Endothelial cell of umbilical vein (primary cell): ENCODE results near the gene IDI2. TPM values are rescaled to one million over a fixed set of nuclear protein-coding genes. Genes with fewer than 3 reads are reported as not detected.

ENCODE experiments used
- BruUV-seq: library from RNA; stranded (reverse); fragments of 400-500 nt; replicated peaks from 2 replicates; lab custom pipeline; 2021; lab: Mats Ljungman, UMichigan
- CTCF ChIA-PET: fragments of 300-600, 350-600 bp; sonication (Branson Sonifier 250); formaldehyde crosslinking; loops from one replicate; lab custom pipeline; 2021; ENCODE audit warnings: antibody characterized with exemption, inconsistent platforms; lab: Charles Lee
- POLR2A ChIA-PET: fragments of 300-600, 350-600 bp; sonication (Branson Sonifier 250); formaldehyde crosslinking; loops from one replicate; lab custom pipeline; 2021; ENCODE audit warnings: antibody characterized with exemption, inconsistent platforms; lab: Charles Lee
- DNase-seq: peaks from one replicate; pipeline ENCODE4 v3.0.0-alpha.2; 2011; ENCODE audit warnings: low read depth, low spot score
- FAIRE-seq: peaks from 2 replicates; lab custom pipeline; 2011; peaks lifted over from hg19 to GRCh38; lab: Jason Lieb, UNC
- H2AFZ ChIP-seq: 2 replicates; pipeline ENCODE4 v1.6.0; 2012; ENCODE audit warnings: low read depth, low read length, control low read depth, inconsistent platforms
- H3K27ac ChIP-seq: 2 replicates; pipeline ENCODE4 v1.5.1; 2011; ENCODE audit warnings: low read depth, mild to moderate bottlenecking, control low read depth, low read length, moderate library complexity; ENCODE audit not compliant: insufficient read depth
- H3K27me3 ChIP-seq, 2 experiments: 2 replicates each; pipeline versions ENCODE4 v1.6.0 to v1.6.1; 2011; ENCODE audit warnings: low read length in 2 of 2, mixed read lengths in 1 of 2; ENCODE audit not compliant: control insufficient read depth in 2 of 2, insufficient read depth in 2 of 2
- H3K36me3 ChIP-seq, 2 experiments: 2 replicates in 1 of 2; 3 replicates in 1 of 2; pipeline ENCODE4 v1.5.1; 2011; ENCODE audit warnings: low read length in 2 of 2, mild to moderate bottlenecking in 1 of 2, moderate library complexity in 1 of 2; ENCODE audit not compliant: control insufficient read depth in 2 of 2, insufficient read depth in 2 of 2; ENCODE audit errors: extremely low read depth in 1 of 2
- H3K4me1 ChIP-seq: 3 replicates; pipeline ENCODE4 v1.5.1; 2011; ENCODE audit warnings: mild to moderate bottlenecking, low read length; ENCODE audit not compliant: control insufficient read depth, insufficient read depth; ENCODE audit errors: extremely low read depth
- H3K4me2 ChIP-seq: 2 replicates; pipeline ENCODE4 v1.6.1; 2011; ENCODE audit warnings: low read length, control low read depth, mixed read lengths; ENCODE audit not compliant: insufficient read depth
- H3K4me3 ChIP-seq, 3 experiments: fragments of 200-600 bp in 1 of 3; sonication (generic), shearing (Covaris generic) in 1 of 3; replicated peaks in 1 of 3; 2 replicates each; pipeline ENCODE4 v1.5.1; 2011 to 2016; ENCODE audit warnings: control low read depth in 3 of 3, low read length in 3 of 3, mild to moderate bottlenecking in 2 of 3, inconsistent platforms in 1 of 3, low read depth in 1 of 3, moderate library complexity in 1 of 3; ENCODE audit not compliant: insufficient read depth in 1 of 3
- H3K79me2 ChIP-seq: 2 replicates; pipeline ENCODE4 v1.6.0; 2012; ENCODE audit warnings: low read length, inconsistent platforms; ENCODE audit not compliant: control insufficient read depth, insufficient read depth
- H3K9ac ChIP-seq: replicated peaks from 2 replicates; pipeline ENCODE3; 2011; ENCODE audit warnings: low read length, control low read depth; ENCODE audit not compliant: insufficient read depth; ENCODE audit errors: extremely low read depth
- H3K9me1 ChIP-seq: replicated peaks from 3 replicates; pipeline ENCODE4 v1.6.0; 2011; ENCODE audit warnings: mild to moderate bottlenecking, low read length; ENCODE audit not compliant: control insufficient read depth, insufficient read depth; ENCODE audit errors: extremely low read depth
- H3K9me3 ChIP-seq: replicated peaks from 2 replicates; pipeline ENCODE4 v1.5.1; 2012; ENCODE audit warnings: low read length, inconsistent platforms; ENCODE audit not compliant: control insufficient read depth, insufficient read depth
- H4K20me1 ChIP-seq: replicated peaks from 2 replicates; pipeline ENCODE3; 2011; ENCODE audit warnings: mild to moderate bottlenecking, low read length; ENCODE audit not compliant: control insufficient read depth, insufficient read depth; ENCODE audit errors: extremely low read depth
- CTCF ChIP-seq, 2 donors: IDR thresholded peaks; 1 replicate in 1 of 2; 2 replicates in 1 of 2; pipeline ENCODE4 v1.5.1; 2011; ENCODE audit warnings: low read length in 2 of 2, mild to moderate bottlenecking in 2 of 2, moderate library complexity in 2 of 2, control low read depth in 1 of 2, inconsistent platforms in 1 of 2, low read depth in 1 of 2; ENCODE audit not compliant: insufficient read depth in 1 of 2; ENCODE audit errors: extremely low read depth in 1 of 2
- EZH2 ChIP-seq: IDR thresholded peaks from 2 replicates; pipeline ENCODE4 v1.6.1; 2012; ENCODE audit warnings: borderline replicate concordance, low read depth, mild to moderate bottlenecking, moderate library complexity, low read length, inconsistent platforms; ENCODE audit not compliant: severe bottlenecking
- FOS ChIP-seq: IDR thresholded peaks from 2 replicates; pipeline ENCODE4 v1.6.1; 2011; ENCODE audit warnings: mild to moderate bottlenecking, low read length, moderate library complexity, borderline replicate concordance; ENCODE audit not compliant: insufficient read depth
- GATA2 ChIP-seq: IDR thresholded peaks from 2 replicates; pipeline ENCODE4 v1.7.0; 2011; ENCODE audit warnings: low read depth, mild to moderate bottlenecking, moderate library complexity, mixed read lengths, low read length; ENCODE audit not compliant: insufficient read length, insufficient read depth
- JUN ChIP-seq: IDR thresholded peaks from 2 replicates; pipeline ENCODE4 v1.6.1; 2011; ENCODE audit warnings: borderline replicate concordance, low read depth; ENCODE audit not compliant: insufficient read length, insufficient read depth
- MAX ChIP-seq: IDR thresholded peaks from 2 replicates; pipeline ENCODE4 v1.6.1; 2011; ENCODE audit not compliant: insufficient read depth, insufficient read length
- MYC ChIP-seq: IDR thresholded peaks from one replicate; pipeline ENCODE4 v1.6.1; 2011; ENCODE audit warnings: mild to moderate bottlenecking, low read depth, low read length
- POLR2A ChIP-seq: IDR thresholded peaks from 2 replicates; pipeline ENCODE4 v1.6.1; 2012; ENCODE audit warnings: low read depth, mild to moderate bottlenecking, control low read depth, low read length
- POLR2AphosphoS5 ChIP-seq: IDR thresholded peaks from 2 replicates; pipeline ENCODE4 v1.6.1; 2012; ENCODE audit warnings: low read depth, mild to moderate bottlenecking, control low read depth, low read length, moderate library complexity; ENCODE audit not compliant: insufficient read depth
- dilution Hi-C: fragments of 300-500 bp; cut with MboI; formaldehyde crosslinking; loops from one replicate; pipeline ENCODE4 v1.15.0; 2019; ENCODE audit warnings: low sequenced_read_pairs; ENCODE audit not compliant: extremely low pct_ligation_motif_present
- intact Hi-C: fragments of 100-400 bp; cut with micrococcal nuclease; formaldehyde crosslinking; loops from one replicate; pipeline ENCODE4 v1.10.0; 2022
- polyA plus RNA-seq, 4 experiments: library from polyadenylated mRNA; depleted of rRNA in 3 of 4; stranded (reverse) in 3 of 4; unstranded in 1 of 4; fragments of >200 nt; gene quantifications; 2 replicates each; pipeline versions ENCODE4 v1.2.1 to v1.2.3, GENCODE V29; 2011 to 2012; ENCODE audit warnings: missing spikeins in 1 of 4
- total RNA-seq: library from RNA; stranded (reverse); gene quantifications from 2 replicates; pipeline ENCODE4 v1.2.3, GENCODE V29; 2021

Gene IDI2
- total and polyA plus RNA-seq, 2 donors (not counting 3 experiments of a cell fraction or from before 2014, with no cell fraction given) = not detected

GRCh38 chr10:1044964-1045363 is 19.3 kb upstream of the IDI2 start:
- H3K4me1 ChIP-seq = peaks cover 33% of the 10 kb centered on the region
- FAIRE-seq = no peak
- intact Hi-C loops = loop anchor here (5.0 kb wide), 1 partner anchor 58 kb away; the partner anchor contains the start of gene GTPBP4
- BruUV-seq = no TSS peak
- H4K20me1 ChIP-seq = no peaks in the 10 kb centered on the region
- CTCF ChIA-PET = interaction anchor here (1.1 to 2.3 kb wide), 3 partner anchors 11 to 1998 kb away, joined by 3 to 9 read pairs (median 3); partner anchors contain the start of gene WDR37
- H3K27ac ChIP-seq = no peak overlapping the region
- no peak for TF ChIP-seq EZH2
- TF ChIP-seq CTCF (IDR thresholded peaks at IDR 0.05; ENCODE audit: extremely low read depth in 1 of 2, insufficient read depth in 1 of 2, low read depth in 1 of 2, low read length in 2 of 2) = no peak
- TF ChIP-seq FOS = no peak
- no peak for TF ChIP-seq MAX
- TF ChIP-seq POLR2AphosphoS5 = no peak
- TF ChIP-seq GATA2 = no peak
- no peak for TF ChIP-seq MYC
- TF ChIP-seq POLR2A = no peak
- TF ChIP-seq JUN = no peak
- dilution Hi-C loops = no loop called here
- H2AFZ ChIP-seq = no peak overlapping the region
- H3K9me1 ChIP-seq = no peaks in the 10 kb centered on the region
- H3K79me2 ChIP-seq = peaks cover 51% of the 10 kb centered on the region
- peak overlapping the region in 1 of 3 experiments; percentile 4 for H3K4me3 ChIP-seq
- H3K27me3 ChIP-seq = no peaks in the 10 kb centered on the region
- H3K9me3 ChIP-seq = no peaks in the 10 kb centered on the region
- H3K36me3 ChIP-seq = peaks cover 7 to 15% of the 10 kb centered on the region in 2 experiments
- no peak overlapping the region for H3K9ac ChIP-seq
- peak overlapping the region; percentile 72 for H3K4me2 ChIP-seq
- POLR2A ChIA-PET = no interaction called here
- DNase-seq = no peak
